ENCODE data around the gene APLP2.
"Not testable (repeated sequence)": the region's sequence is repeated elsewhere in the genome, so short reads cannot be mapped to it uniquely, and the experiment has no call there.

Gene APLP2

GRCh38 chr11:130088919-130089673 is 19.4 kb downstream of the APLP2 start:
- in situ Hi-C loops (cut with HindIII; ENCODE audit: low sequenced_read_pairs), result no loop called here

- in situ Hi-C loops (cut with HindIII; ENCODE audit: low sequenced_read_pairs), result no loop called here
Observed at GRCh38 chr11:130089674-130090073, 20.0 kb downstream of the APLP2 start.

GRCh38 chr11:130090517-130090916 is 20.8 kb downstream of the APLP2 start:
- in situ Hi-C loops (cut with HindIII; ENCODE audit: low sequenced_read_pairs), result not testable (repeated sequence)

GRCh38 chr11:130091169-130091568 is 21.5 kb downstream of the APLP2 start:
- in situ Hi-C loops (cut with HindIII; ENCODE audit: low sequenced_read_pairs), result not testable (repeated sequence)

- in situ Hi-C loops (cut with HindIII; ENCODE audit: low sequenced_read_pairs), result no loop called here
Observed at GRCh38 chr11:130092661-130093060, 23.0 kb downstream of the APLP2 start.

- in situ Hi-C loops (cut with HindIII; ENCODE audit: low sequenced_read_pairs), result no loop called here
Observed at GRCh38 chr11:130094614-130095013, 24.9 kb downstream of the APLP2 start.

- in situ Hi-C loops (cut with HindIII; ENCODE audit: low sequenced_read_pairs), result no loop called here
Observed at GRCh38 chr11:130095326-130095725, 25.6 kb downstream of the APLP2 start.

GRCh38 chr11:130096042-130096441 is 26.3 kb downstream of the APLP2 start:
- in situ Hi-C loops (cut with HindIII; ENCODE audit: low sequenced_read_pairs), result no loop called here

GRCh38 chr11:130096823-130097222 is 27.1 kb downstream of the APLP2 start:
- in situ Hi-C loops (cut with HindIII; ENCODE audit: low sequenced_read_pairs), result no loop called here

- in situ Hi-C loops (cut with HindIII; ENCODE audit: low sequenced_read_pairs), result no loop called here
Observed at GRCh38 chr11:130097285-130097684, 27.6 kb downstream of the APLP2 start.

- in situ Hi-C loops (cut with HindIII; ENCODE audit: low sequenced_read_pairs), result no loop called here
Observed at GRCh38 chr11:130099356-130099755, 29.7 kb downstream of the APLP2 start.

GRCh38 chr11:130100381-130101095 is 30.8 kb downstream of the APLP2 start:
- in situ Hi-C loops (cut with HindIII; ENCODE audit: low sequenced_read_pairs), result loop anchor here (5.0 kb wide), 1 partner anchor 48 kb away; no protein-coding TSS in a partner anchor

- in situ Hi-C loops (cut with HindIII; ENCODE audit: low sequenced_read_pairs), result loop anchor here (5.0 kb wide), 1 partner anchor 49 kb away; no protein-coding TSS in a partner anchor
Observed at GRCh38 chr11:130101661-130102060, 32.0 kb downstream of the APLP2 start.

- in situ Hi-C loops (cut with HindIII; ENCODE audit: low sequenced_read_pairs), result loop anchor here (5.0 kb wide), 1 partner anchor 50 kb away; no protein-coding TSS in a partner anchor
Observed at GRCh38 chr11:130102301-130103249, 32.9 kb downstream of the APLP2 start.

- in situ Hi-C loops (cut with HindIII; ENCODE audit: low sequenced_read_pairs), result loop anchor here (5.0 kb wide), 1 partner anchor 51 kb away; no protein-coding TSS in a partner anchor
Observed at GRCh38 chr11:130103296-130103814, 33.7 kb downstream of the APLP2 start.

- in situ Hi-C loops (cut with HindIII; ENCODE audit: low sequenced_read_pairs), result no loop called here
Observed at GRCh38 chr11:130106381-130106780, 36.7 kb downstream of the APLP2 start.

GRCh38 chr11:130108671-130109070 is 39.0 kb downstream of the APLP2 start:
- in situ Hi-C loops (cut with HindIII; ENCODE audit: low sequenced_read_pairs), result not testable (repeated sequence)

GRCh38 chr11:130109386-130109785 is 39.7 kb downstream of the APLP2 start:
- in situ Hi-C loops (cut with HindIII; ENCODE audit: low sequenced_read_pairs), result no loop called here

- in situ Hi-C loops (cut with HindIII; ENCODE audit: low sequenced_read_pairs), result no loop called here
Observed at GRCh38 chr11:130110339-130111108, 40.8 kb downstream of the APLP2 start.

All from endothelial cell of hepatic sinusoid (primary cell).